ENCODE results near the gene CRYGS. TPM values are rescaled to one million over a fixed set of nuclear protein-coding genes. Genes with fewer than 3 reads are reported as not detected.

The CRYGS gene
- total and polyA plus RNA-seq, 3 experiments from 2014 or later = 2.7 to 3.0 TPM; not detected in 1

DNA sequence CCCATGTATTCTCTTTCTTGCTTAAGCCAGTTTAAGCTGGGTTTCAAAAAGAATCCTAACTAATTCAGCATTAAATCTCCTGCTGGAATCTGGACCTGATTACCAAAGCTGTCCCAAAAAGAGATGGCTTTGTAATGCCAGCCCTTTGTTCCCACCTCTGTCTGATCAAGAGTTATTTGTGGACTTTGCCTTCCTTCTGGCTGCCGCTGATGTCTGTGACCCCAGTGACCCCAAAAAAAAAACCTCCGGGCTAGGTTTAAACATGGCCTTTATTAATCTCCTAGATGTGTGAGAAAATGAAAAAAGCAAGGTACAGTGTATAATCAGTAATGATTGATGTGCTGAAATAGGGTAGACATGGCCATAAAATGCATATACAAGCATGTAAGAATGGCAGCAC, 20.7 kb downstream of the CRYGS start:
- Mint-ChIP-seq H3K4me3 (no peak overlapping the region), H3K27ac (peak overlapping the region in 1 of 8 donors; percentile 58), H3K36me3 (peaks cover 0 to 11% (median 5%) of the 10 kb centered on the region in 3 donors), H3K27me3 (no peaks in the 10 kb centered on the region), H3K9me3 (no peaks in the 10 kb centered on the region), H3K4me1 (peaks cover 34 to 39% (median 35%) of the 10 kb centered on the region in 3 donors)
- Histone ChIP-seq H3K9me3 (ENCODE audit: low read length) (no peaks in the 10 kb centered on the region), H3K27ac (ENCODE audit: low read depth, low read length) (no peak overlapping the region), H3K4me3 (ENCODE audit: low read length) (no peak overlapping the region), H3K4me1 (ENCODE audit: insufficient read depth, low read length) (peaks cover 23% of the 10 kb centered on the region), H3K27me3 (ENCODE audit: insufficient read depth, low read length, poor library complexity, severe bottlenecking) (no peaks in the 10 kb centered on the region), H3K36me3 (ENCODE audit: insufficient read depth, low read length) (no peaks in the 10 kb centered on the region)
- CTCF ChIA-PET = interaction anchor here (2.6 kb wide), 1 partner anchor 17 kb away, joined by 7 read pairs; no protein-coding TSS in a partner anchor
- POLR2A ChIA-PET = no interaction called here
- no peak for DNase-seq

DNA sequence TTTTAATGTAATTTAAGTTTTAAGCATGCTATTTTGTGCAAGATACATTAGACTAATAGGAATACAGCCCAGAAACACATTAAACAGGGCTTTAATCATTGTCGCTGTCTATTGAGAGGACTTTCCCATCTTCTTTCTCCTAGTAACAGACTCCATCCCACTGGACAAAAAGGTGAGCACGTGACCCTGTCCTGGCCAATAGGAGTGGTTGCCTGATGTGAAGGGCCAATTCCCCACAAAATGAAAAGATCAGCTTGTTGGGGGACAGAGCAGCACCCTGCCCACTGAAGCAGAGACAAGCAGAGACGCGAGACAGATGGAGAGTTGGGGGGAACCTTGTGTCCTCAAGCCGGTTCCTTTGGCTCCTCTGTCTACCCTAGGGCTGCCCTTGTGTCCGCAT, 21.2 kb downstream of the CRYGS start:
- Histone ChIP-seq H3K27me3 (ENCODE audit: insufficient read depth, low read length, poor library complexity, severe bottlenecking) (no peaks in the 10 kb centered on the region), H3K27ac (ENCODE audit: low read depth, low read length) (no peak overlapping the region), H3K36me3 (ENCODE audit: insufficient read depth, low read length) (no peaks in the 10 kb centered on the region), H3K9me3 (ENCODE audit: low read length) (no peaks in the 10 kb centered on the region), H3K4me1 (ENCODE audit: insufficient read depth, low read length) (peaks cover 27% of the 10 kb centered on the region), H3K4me3 (ENCODE audit: low read length) (no peak overlapping the region)
- Mint-ChIP-seq H3K4me1 (peaks cover 37 to 40% (median 39%) of the 10 kb centered on the region in 3 donors), H3K9me3 (no peaks in the 10 kb centered on the region), H3K4me3 (no peak overlapping the region), H3K36me3 (peaks cover 0 to 8% (median 5%) of the 10 kb centered on the region in 3 donors), H3K27me3 (no peaks in the 10 kb centered on the region), H3K27ac (peak overlapping the region in 1 of 8 donors; percentile 52)
- CTCF ChIA-PET = interaction anchor here (1.5 to 2.6 kb wide), 2 partner anchors 16 to 17 kb away, joined by 3 to 7 read pairs; no protein-coding TSS in a partner anchor
- no peak for DNase-seq
- POLR2A ChIA-PET = no interaction called here

DNA sequence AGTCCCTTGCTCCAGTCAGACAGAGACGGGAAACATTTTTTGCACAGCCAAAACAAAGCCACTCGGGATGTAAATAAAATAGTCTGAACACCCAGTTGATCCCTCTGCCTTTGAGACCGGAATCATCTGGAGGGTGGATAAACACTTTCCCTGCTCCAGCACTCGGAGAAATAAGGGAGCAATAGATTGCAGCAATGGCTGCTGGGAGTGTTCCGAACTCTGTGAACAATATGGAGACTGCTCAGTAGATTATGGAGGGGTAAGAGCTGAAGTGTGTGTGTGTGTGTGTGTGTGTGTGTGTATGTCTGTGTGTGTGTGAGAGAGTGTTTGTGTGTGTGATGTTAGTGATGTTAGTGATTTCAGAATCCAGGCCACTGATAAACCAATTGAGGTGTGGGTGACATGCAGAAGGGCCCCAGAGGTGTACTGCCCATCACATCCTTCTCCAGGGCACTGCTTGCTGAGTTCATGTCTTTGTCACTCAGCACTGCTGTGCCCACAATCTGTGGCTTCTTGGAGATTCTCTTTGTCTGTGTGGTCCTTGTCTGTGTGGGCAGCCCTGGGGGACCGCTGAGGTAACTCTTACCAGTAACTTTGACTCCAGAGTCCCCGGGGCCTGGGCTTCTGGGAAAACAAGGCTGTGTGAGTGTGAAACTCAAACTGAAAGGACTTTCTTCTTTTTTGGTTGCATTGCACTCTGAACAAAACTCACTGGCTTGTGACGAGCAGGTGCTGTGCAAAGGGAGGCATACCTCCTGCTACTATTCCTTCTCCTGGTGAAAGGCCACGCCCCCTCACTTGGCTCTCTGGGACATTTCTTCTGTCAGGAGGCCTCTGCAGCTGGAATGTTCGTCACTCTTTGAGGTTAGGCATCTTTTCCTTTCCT, 23.0 kb downstream of the CRYGS start:
- peaks cover 0 to 4% (median 0%) of the 10 kb centered on the region in 3 donors for H3K36me3 Mint-ChIP-seq
- Histone ChIP-seq H3K36me3 (ENCODE audit: insufficient read depth, low read length) (no peaks in the 10 kb centered on the region), H3K4me3 (ENCODE audit: low read length) (no peak overlapping the region), H3K4me1 (ENCODE audit: insufficient read depth, low read length) (peaks cover 45% of the 10 kb centered on the region), H3K9me3 (ENCODE audit: low read length) (no peaks in the 10 kb centered on the region), H3K27ac (ENCODE audit: low read depth, low read length) (no peak overlapping the region), H3K27me3 (ENCODE audit: insufficient read depth, low read length, poor library complexity, severe bottlenecking) (no peaks in the 10 kb centered on the region)
- DNase-seq = no peak
- peak overlapping the region in 5 of 8 donors; percentile 6 to 73 (median 48) for H3K27ac Mint-ChIP-seq
- no peaks in the 10 kb centered on the region for H3K27me3 Mint-ChIP-seq
- CTCF ChIA-PET = interaction anchor here (1.5 to 3.3 kb wide), 3 partner anchors 17 to 19 kb away, joined by 3 to 17 read pairs (median 7); no protein-coding TSS in a partner anchor
- peaks cover 51 to 58% (median 57%) of the 10 kb centered on the region in 3 donors for H3K4me1 Mint-ChIP-seq
- POLR2A ChIA-PET = no interaction called here
- H3K4me3 Mint-ChIP-seq = peak overlapping the region in 1 of 7 donors; percentile 2
- H3K9me3 Mint-ChIP-seq = no peaks in the 10 kb centered on the region

DNA sequence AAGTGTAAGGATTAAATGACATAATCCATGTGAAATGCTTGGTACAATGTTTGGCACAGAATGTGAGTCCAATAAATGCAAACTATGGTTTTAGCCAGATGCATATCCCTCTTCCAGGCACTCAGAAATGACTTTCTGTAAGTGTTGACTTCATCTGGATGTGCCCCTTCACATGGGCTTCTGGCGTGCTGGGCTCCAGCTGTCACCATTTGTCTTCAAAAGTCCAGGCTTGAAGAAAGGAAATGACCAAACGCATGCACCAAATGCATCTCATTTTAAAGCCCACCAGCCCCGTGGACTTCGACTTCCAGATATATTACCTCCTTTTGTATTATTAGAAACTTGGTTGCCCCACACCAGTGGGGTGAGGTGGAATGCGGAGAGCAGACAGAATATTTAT, 23.7 kb downstream of the CRYGS start:
- POLR2A ChIA-PET = interaction anchor here (1.7 kb wide), 1 partner anchor 14 kb away, joined by 5 read pairs; no protein-coding TSS in a partner anchor
- peaks cover 59 to 66% (median 65%) of the 10 kb centered on the region in 3 donors for H3K4me1 Mint-ChIP-seq

DNA sequence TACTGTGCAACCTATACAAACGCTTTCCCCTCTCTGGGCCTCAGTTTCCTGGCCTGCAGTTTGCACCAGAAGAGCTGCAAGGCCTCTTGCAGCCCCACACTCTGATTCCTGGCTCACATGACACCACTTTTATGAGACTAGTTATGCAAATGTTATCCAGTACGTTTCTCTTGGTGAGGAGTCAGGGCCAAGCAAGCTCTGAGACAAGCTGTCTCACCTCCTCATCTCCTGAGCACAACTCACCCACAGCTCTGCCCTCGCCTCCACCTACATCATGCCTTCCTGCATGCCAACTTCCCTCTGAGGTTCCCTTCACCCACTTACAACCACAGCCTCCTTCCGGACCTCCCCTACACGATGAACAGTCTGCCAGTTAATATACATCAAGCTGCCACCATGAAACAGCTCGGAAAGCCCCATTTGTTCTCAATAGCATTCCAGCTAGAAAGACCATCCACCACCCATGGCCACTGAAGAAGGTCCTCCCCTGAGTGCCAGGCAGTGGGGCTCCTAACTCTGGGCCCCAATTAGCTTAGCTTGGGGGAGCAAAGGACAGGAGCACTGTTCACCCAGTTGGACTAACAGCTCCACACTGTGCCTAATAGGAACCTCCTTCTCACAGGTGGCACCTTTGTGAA, 25.0 kb downstream of the CRYGS start:
- H3K4me3 ChIP-seq (ENCODE audit: low read length) = peak overlapping the region; percentile 18
- no peaks in the 10 kb centered on the region for H3K27me3 ChIP-seq (ENCODE audit: insufficient read depth, low read length, poor library complexity, severe bottlenecking)
- Mint-ChIP-seq H3K4me1 (peaks cover 72 to 79% (median 78%) of the 10 kb centered on the region in 3 donors), H3K9me3 (no peaks in the 10 kb centered on the region), H3K36me3 (peaks cover 0 to 4% (median 0%) of the 10 kb centered on the region in 3 donors), H3K27ac (peak overlapping the region; percentile 68 to 96 (median 92)), H3K4me3 (peak overlapping the region; percentile 14 to 83 (median 70)), H3K27me3 (no peaks in the 10 kb centered on the region)
- ChIA-PET CTCF (interaction anchor here (1.0 to 3.3 kb wide), 9 partner anchors 15 to 576 kb away, joined by 3 to 17 read pairs (median 5); partner anchors contain the start of gene TBCCD1), POLR2A (interaction anchor here (1.2 to 1.7 kb wide), 2 partner anchors 15 to 582 kb away, joined by 5 to 8 read pairs; partner anchors contain the start of gene TRA2B)
- no peak overlapping the region for H3K27ac ChIP-seq (ENCODE audit: low read depth, low read length)
- H3K9me3 ChIP-seq (ENCODE audit: low read length) = no peaks in the 10 kb centered on the region
- no peaks in the 10 kb centered on the region for H3K36me3 ChIP-seq (ENCODE audit: insufficient read depth, low read length)
- peak; percentile 57 to 81 (median 73) for DNase-seq
- H3K4me1 ChIP-seq (ENCODE audit: insufficient read depth, low read length) = peaks cover 65% of the 10 kb centered on the region

More for the DNA sequence above, 23.7 kb downstream of the CRYGS start:
- H3K27ac Mint-ChIP-seq = peak overlapping the region in 6 of 8 donors; percentile 11 to 80 (median 58)
- H3K27me3 ChIP-seq (ENCODE audit: insufficient read depth, low read length, poor library complexity, severe bottlenecking) = no peaks in the 10 kb centered on the region
- no peaks in the 10 kb centered on the region for H3K36me3 ChIP-seq (ENCODE audit: insufficient read depth, low read length)
- CTCF ChIA-PET = interaction anchor here (1.4 to 3.3 kb wide), 3 partner anchors 20 to 261 kb away, joined by 5 to 17 read pairs (median 10); no protein-coding TSS in a partner anchor
- no peaks in the 10 kb centered on the region for H3K27me3 Mint-ChIP-seq
- no peaks in the 10 kb centered on the region for H3K9me3 Mint-ChIP-seq
- H3K4me1 ChIP-seq (ENCODE audit: insufficient read depth, low read length) = peaks cover 53% of the 10 kb centered on the region
- H3K9me3 ChIP-seq (ENCODE audit: low read length) = no peaks in the 10 kb centered on the region
- H3K4me3 ChIP-seq (ENCODE audit: low read length) = no peak overlapping the region
- H3K36me3 Mint-ChIP-seq = peaks cover 0 to 4% (median 0%) of the 10 kb centered on the region in 3 donors
- H3K4me3 Mint-ChIP-seq = peak overlapping the region in 1 of 7 donors; percentile 34
- no peak overlapping the region for H3K27ac ChIP-seq (ENCODE audit: low read depth, low read length)
- DNase-seq = no peak

DNA sequence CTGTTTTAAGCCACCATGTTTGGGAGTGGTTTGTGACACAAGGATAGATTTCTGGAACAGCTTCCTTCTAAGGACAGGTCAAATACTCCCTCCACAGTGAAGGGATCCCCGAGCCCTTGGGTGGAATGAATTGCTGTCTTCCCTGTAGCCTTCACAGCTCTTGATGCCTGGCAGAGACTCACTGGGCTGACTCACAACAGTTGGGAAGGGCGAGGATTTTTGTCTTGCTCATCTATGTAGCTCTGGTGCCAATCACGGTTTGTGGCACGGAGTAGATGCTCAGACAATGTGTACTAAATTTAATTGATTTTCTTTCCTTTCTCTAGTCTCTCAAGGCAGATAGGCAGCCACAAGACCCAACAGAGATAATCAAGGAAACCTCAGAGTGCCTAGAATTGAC, 27.0 kb downstream of the CRYGS start:
- H3K27ac Mint-ChIP-seq = peak overlapping the region in 6 of 8 donors; percentile 43 to 94 (median 62)
- no peaks in the 10 kb centered on the region for H3K9me3 ChIP-seq (ENCODE audit: low read length)
- no peak for DNase-seq

DNA sequence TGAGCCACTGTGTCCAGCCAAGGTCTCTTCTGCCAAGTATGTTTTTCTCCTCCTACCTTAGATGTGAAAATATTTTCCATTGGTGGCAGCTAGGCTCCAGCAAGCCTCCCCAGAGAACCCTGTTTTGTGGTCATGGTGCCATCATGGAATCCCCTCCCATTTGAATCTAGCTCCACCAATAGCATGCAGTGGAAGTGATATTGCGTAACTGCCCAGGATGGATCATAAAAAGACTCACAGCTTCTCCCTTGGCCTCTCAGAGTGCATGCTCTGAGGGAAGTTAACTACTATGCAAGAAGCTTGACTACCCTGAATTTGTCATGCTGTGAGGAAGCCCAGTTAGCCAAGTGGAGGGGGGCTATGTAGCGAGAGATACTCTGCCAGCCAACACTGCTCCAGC, 27.5 kb downstream of the CRYGS start:
- Histone ChIP-seq H3K9me3 (ENCODE audit: low read length) (no peaks in the 10 kb centered on the region), H3K4me1 (ENCODE audit: insufficient read depth, low read length) (peaks cover 65% of the 10 kb centered on the region), H3K27ac (ENCODE audit: low read depth, low read length) (no peak overlapping the region), H3K4me3 (ENCODE audit: low read length) (no peak overlapping the region), H3K27me3 (ENCODE audit: insufficient read depth, low read length, poor library complexity, severe bottlenecking) (no peaks in the 10 kb centered on the region), H3K36me3 (ENCODE audit: insufficient read depth, low read length) (no peaks in the 10 kb centered on the region)
- Mint-ChIP-seq H3K27me3 (peaks cover 1 to 4% of the 10 kb centered on the region in 2 donors), H3K27ac (peak overlapping the region in 5 of 8 donors; percentile 11 to 85 (median 57)), H3K4me1 (peaks cover 73 to 85% (median 80%) of the 10 kb centered on the region in 3 donors), H3K4me3 (peak overlapping the region in 2 of 7 donors; percentile 20 to 35), H3K9me3 (no peaks in the 10 kb centered on the region), H3K36me3 (no peaks in the 10 kb centered on the region)
- DNase-seq = no peak
- ChIA-PET POLR2A (no interaction called here), CTCF (no interaction called here)

More for the DNA sequence above, 27.0 kb downstream of the CRYGS start:
- Mint-ChIP-seq H3K4me3 (peak overlapping the region in 1 of 7 donors; percentile 34), H3K4me1 (peaks cover 74 to 87% (median 84%) of the 10 kb centered on the region in 3 donors), H3K27me3 (no peaks in the 10 kb centered on the region), H3K36me3 (no peaks in the 10 kb centered on the region), H3K9me3 (no peaks in the 10 kb centered on the region)
- ChIA-PET CTCF (no interaction called here), POLR2A (no interaction called here)
- Histone ChIP-seq H3K4me3 (ENCODE audit: low read length) (no peak overlapping the region), H3K27me3 (ENCODE audit: insufficient read depth, low read length, poor library complexity, severe bottlenecking) (no peaks in the 10 kb centered on the region), H3K4me1 (ENCODE audit: insufficient read depth, low read length) (peaks cover 65% of the 10 kb centered on the region), H3K36me3 (ENCODE audit: insufficient read depth, low read length) (no peaks in the 10 kb centered on the region), H3K27ac (ENCODE audit: low read depth, low read length) (no peak overlapping the region)
